ENCODE results near the gene TPPP2.
A peak's percentile ranks its signal among the peaks of the same experiment; 100 is the strongest.

TPPP2 gene

GRCh38 chr14:21017528-21018245 is 12.3 kb upstream of the TPPP2 start:
- DNase-seq, result no peak

- DNase-seq, result no peak
Measured at GRCh38 chr14:21018286-21018685, 11.7 kb upstream of the TPPP2 start.

DNA sequence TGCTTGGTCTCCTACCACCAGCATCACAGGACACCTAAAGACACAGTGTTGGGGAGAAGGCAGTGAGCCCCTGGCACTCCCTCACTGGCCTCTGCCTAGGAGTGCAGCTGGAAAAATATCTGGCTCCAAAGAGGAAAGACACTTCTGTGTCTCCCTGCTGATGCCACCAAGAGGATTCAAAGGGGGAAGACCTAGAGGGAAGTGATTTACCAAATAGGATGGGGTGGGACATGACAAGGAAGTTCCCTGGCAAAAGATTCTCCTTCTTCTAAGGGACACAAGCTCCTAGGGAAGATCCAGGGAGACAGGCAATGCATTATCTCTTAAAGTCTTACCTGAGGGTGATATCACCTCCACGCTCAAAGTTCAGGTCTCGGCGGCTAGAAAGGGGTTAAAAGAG is 11.2 kb upstream of the TPPP2 start:
- DNase-seq, result no peak

DNA sequence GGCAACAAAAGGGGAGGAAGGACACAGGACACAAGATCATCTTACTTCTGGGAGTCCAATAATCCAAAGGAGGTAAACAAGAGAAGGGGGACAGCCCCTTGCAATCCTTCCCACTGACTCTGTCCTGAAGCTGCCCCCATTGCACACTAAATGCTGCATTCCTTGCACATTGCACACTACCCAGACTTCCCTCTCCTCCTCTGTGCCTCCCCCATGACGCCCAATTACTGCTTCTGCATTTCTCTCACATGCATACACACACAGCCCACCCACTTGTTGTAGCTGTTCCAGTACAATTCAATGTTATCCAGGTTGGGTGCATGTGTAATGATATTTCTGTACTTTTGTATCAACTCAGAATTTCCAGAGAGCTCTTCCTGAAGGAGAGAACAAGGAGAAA is 10.7 kb upstream of the TPPP2 start:
- DNase-seq, result no peak

- no peak for DNase-seq
Measured at GRCh38 chr14:21020977-21021545, 9.0 kb upstream of the TPPP2 start.

GRCh38 chr14:21022686-21023085 is 7.3 kb upstream of the TPPP2 start:
- DNase-seq, result no peak

GRCh38 chr14:21023174-21023573 is 6.8 kb upstream of the TPPP2 start:
- DNase-seq, result no peak

DNA sequence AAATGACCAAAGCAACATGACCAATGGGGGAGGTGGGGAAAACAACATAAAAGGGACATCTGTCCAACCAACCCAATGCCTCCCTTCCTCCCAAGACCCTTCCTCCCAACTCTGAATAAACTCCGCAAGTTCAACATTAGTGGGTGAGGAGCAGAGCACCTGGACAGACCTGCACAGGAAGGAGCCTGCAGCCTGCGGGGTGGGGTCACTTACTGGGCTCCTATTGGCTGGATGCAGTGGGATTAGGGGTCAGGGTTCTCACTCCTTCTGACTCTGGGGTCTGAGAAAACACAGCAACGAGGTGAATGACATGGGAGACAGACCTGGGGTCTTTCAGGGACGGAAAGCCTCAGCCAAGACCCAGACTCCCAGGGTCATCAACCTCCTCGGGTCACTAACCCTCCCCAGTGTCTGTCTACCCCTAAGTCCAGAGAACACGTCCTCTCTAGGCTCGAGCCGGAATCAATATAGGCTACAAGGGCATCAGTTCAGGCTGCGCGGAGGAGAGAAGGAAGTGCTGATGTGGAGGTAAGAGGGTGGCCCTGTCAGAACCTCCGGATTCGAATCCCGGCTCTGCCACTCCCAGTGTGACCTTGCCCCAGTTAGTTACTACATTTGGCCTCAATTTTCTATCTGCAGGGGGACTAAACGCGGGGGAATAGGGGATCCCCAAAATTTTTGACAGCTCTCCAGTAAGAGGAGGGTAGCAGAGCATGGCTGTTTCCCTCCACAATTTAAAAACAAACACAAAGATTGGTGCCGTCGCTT is 6.0 kb upstream of the TPPP2 start:
- DNase-seq, result peak; percentile 18

GRCh38 chr14:21024585-21025370 is 5.2 kb upstream of the TPPP2 start, which contains the start of gene NDRG2:
TSS of gene NDRG2 (minus strand) at chr14:21025061. CDS start at chr14:21023315, 1,746 bp downstream.
- DNase-seq, result peak; percentile 70

DNA sequence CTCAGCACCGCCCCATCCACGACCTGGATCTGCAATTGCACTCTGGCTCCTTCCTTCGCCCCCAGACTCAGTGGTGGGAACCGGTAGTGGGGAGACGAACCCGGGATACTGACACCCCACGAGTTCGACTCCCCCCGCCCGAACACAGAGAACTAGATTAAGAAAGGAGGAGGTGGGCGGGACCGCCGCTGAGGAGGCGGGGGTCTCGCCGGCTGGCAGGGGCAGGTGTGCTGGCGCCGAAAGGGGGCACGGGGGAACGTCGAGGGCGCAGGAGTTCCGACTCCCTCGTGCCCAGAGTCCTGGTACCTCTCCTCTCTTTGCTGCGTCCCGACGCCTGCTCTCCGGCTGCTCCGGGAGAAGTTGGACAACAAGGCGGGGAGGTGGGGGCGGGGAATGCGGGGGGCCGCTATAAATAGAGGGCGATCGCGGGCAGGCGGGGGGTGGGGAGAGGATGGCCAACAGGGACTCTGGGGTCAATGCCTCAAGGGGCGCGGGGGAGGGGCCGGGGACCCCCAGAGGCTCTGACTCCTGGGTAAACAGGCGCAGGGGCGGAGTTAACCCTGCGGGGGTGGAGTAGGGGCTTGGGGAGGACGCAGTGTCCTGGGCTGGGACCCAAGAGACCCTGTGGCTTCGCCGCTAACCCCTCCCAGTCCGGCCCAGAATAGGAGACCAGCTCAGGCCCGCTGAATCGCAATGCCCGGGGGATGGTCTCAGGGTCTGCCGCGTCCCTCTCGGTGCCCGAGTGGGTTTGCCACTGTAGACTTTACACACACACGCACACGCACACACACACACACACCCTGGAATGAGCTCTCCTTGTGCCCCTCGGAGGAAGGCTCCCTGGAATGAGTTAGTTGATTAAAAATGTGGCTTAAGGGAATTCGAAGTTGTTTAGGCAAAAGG is 4.4 kb upstream of the TPPP2 start:
- DNase-seq, result no peak

DNA sequence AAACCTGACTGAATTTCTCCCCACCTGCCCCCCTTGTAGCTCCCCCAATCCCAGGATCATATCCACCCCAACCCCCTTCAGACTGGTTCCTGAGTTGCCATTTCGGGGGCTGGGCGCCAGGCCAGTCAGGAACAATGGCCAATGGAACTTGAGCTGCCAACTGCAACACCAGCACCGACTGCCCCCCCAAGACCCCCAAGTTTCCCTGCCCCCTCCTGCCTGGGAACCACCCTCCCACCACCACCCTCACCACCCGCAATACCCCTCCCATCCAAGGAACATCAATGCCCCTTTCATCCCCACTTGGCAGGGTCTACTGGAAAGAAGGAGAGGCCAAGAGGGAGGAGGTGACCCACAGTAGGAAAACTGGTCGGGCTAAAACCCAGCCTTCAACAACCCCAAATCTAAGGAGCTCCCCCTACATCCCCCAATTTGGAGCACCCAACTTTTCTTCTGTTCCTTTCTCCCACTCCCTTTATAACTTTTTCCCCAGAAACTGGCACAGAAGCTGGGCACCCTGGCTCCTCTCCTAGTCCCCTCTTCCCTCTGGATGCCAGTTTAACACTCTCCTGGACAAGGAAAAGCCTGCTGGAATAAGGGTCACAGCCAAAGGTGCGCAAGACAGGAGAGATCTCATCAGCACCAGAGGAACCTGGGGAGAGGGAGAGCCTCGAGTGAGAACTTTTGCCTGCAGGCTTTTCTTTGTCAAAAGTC is 3.6 kb upstream of the TPPP2 start:
- DNase-seq, result no peak

GRCh38 chr14:21026988-21027315 is 3.1 kb upstream of the TPPP2 start:
- DNase-seq, result no peak

DNA sequence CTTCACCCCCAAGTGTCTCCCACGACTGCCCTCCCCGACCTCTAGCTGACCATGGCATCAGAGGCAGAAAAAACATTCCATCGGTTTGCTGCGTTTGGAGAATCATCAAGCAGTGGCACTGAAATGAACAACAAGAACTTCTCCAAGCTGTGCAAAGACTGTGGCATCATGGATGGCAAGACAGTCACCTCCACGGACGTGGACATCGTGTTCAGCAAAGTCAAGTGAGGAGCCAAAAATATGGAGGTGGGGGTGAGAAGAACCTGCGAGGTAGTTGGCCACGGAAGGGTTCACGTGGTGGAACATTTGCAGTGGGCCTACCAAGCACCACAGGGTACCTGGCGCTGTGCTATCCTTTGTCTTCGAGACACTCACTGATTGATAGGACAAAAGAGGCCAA is 514 bp downstream of the TPPP2 start:
- no peak for DNase-seq

DNA sequence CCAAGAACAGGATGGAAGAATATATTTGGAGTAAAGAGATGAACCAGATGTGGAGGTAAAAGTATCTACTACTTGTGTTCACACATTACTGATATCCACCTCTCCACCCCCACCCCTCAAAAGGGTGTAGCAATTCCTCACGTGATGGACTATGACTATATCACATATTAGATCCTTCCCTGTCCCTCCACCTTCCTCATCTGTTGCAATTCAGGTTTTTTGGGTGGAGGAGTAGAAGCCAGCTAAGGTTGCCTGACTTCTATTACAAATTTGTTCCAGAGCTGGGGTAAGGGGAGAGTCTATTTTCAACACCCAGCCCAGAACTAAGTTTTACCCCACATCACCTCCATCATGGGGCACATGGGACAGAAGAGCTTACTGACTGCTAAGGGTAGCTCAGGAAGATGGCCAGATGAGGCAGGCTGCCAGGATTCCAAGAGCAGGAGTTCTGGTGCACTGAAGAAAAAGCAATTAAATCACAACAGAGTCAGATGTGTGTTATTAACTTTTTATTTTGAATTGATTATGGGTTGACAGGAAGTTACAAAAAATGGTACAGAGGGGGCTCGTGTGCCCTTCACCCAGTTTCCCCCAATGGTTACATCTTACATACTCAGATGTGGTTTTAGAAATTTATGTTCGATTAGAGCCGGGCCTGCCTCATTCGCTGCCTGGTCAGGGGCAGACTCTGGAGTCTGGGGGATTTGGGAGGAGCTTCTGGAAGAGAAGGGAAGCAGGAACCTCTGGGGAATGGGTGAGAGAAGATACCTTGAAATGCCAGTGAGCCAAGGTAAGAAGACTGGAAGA is 2.5 kb downstream of the TPPP2 start:
- DNase-seq, result no peak

DNA sequence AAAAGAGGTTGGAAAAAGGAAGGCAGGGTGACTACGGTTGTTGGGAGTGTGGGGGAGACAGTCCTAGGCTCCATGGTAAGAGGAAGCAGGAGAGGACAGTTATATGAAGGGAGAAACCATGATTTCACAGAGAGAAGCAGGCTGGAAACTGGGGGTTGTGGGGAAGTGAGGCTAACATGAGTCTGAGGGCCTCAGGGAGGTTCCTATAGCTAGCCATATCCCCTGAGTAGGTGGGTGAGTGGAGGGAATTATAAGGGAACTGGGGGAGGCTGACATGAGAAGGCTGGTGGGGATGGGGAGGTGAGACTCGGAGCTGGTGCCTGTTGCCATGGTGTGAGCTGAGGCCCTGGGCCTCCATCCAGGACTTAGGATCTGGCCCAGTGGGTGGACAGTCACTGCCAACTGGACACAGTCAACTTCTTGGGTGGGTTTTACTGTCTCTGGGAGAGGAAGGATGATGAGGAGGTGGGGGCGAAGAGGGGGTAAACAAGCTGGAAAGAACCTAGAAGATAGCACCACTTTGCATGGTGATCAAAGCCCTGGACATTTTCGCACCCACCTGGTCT is 3.2 kb downstream of the TPPP2 start:
- no peak for DNase-seq

DNA sequence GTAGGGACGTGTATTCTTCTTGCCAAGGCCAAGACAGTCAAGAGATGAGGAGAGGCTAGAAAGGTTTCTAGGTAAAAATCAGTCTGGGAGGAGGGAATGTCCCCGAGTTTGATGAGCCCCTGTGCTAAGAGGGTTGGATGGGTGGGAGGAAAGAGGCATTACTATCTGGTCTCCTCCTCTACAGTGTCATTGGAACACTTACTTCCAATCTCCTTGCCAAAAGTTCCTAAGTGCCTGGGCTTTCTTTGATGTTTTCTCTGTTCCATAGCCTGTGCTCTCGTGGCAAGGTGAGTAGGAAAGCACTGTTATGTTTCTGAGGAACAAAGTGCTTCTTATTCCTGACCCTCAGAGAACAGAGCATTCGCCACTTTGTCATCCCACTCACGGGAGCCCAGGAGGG is 4.7 kb downstream of the TPPP2 start, which contains the start of gene RNASE13:
Gene RNASE13, minus strand, starts transcription at position 101 of the 400 bp plus-strand sequence. CDS start 519 bp downstream, outside the sequence.
- no peak for DNase-seq

- no peak for DNase-seq
Measured at GRCh38 chr14:21036751-21037150, 6.7 kb downstream of the TPPP2 start.

- no peak for DNase-seq
Measured at GRCh38 chr14:21037156-21037555, 7.1 kb downstream of the TPPP2 start.

GRCh38 chr14:21038441-21039422 is 8.7 kb downstream of the TPPP2 start:
- no peak for DNase-seq

Measured in activated naive CD4-positive, alpha-beta T cell treated with anti-CD3 and anti-CD28 coated beads, Interleukin-2, amount 50 U/mL, for 16 hours (primary cell).